GM12872 (cell line): ENCODE results near the gene CEACAM5.
A peak's percentile ranks its signal among the peaks of the same experiment; 100 is the strongest.

Experiments
- CTCF ChIP-seq: IDR thresholded peaks from 3 replicates; pipeline ENCODE4 v1.5.1; 2011; ENCODE audit warnings: low read depth, mild to moderate bottlenecking, low read length, moderate library complexity; ENCODE audit not compliant: insufficient read depth

The CEACAM5 gene

GRCh38 chr19:41745756-41746155 lies 37.3 kb downstream of the CEACAM5 start:
- no peak for TF ChIP-seq CTCF

GRCh38 chr19:41746593-41747227 lies 38.3 kb downstream of the CEACAM5 start:
- TF ChIP-seq CTCF, result peak; percentile 63

- TF ChIP-seq CTCF, result no peak
Measured at GRCh38 chr19:41748012-41748411, 39.6 kb downstream of the CEACAM5 start.

- TF ChIP-seq CTCF, result peak; percentile 88
Measured at GRCh38 chr19:41753159-41753558, 44.7 kb downstream of the CEACAM5 start.

- peak; percentile 85 for TF ChIP-seq CTCF
Measured at GRCh38 chr19:41753936-41754529, 45.6 kb downstream of the CEACAM5 start.

GRCh38 chr19:41755328-41755913 lies 47.0 kb downstream of the CEACAM5 start, which contains the start of gene CEACAM6:
CEACAM6 (plus strand) TSS chr19:41755530; CDS start chr19:41755639, 109 bp downstream.
- TF ChIP-seq CTCF, result no peak

GRCh38 chr19:41758846-41759245 lies 50.4 kb downstream of the CEACAM5 start:
- TF ChIP-seq CTCF, result no peak
